K562 (cell line): ENCODE data around the gene GET4. TPM values are rescaled to one million over a fixed set of nuclear protein-coding genes. Genes with fewer than 3 reads are reported as not detected.

Source experiments
- ARNT ChIP-seq, 2 experiments: fragments of 450-650 bp; IDR thresholded peaks; 2 replicates each; pipeline ENCODE4 v1.6.1; 2016; ENCODE audit warnings: mild to moderate bottlenecking in 1 of 2
- CBX8 ChIP-seq: fragments of 200-600 bp; sonication (generic); IDR thresholded peaks from 2 replicates; pipeline ENCODE4 v1.6.1; 2012; ENCODE audit warnings: borderline replicate concordance, mixed run types, low read depth, mild to moderate bottlenecking, moderate library complexity, mixed read lengths, low read length, control low read depth, inconsistent platforms; ENCODE audit not compliant: poor library complexity, severe bottlenecking; ENCODE audit errors: extremely low read depth
- CCNT2 ChIP-seq: IDR thresholded peaks from 2 replicates; pipeline ENCODE4 v1.6.1; 2011; ENCODE audit warnings: borderline replicate concordance, low read depth, mild to moderate bottlenecking, moderate library complexity, mixed read lengths, low read length; ENCODE audit not compliant: insufficient read length; ENCODE audit errors: extremely low read depth
- FOXM1 ChIP-seq, 2 experiments: fragments of 450-650 bp in 1 of 2; sonication (generic) in 1 of 2; formaldehyde crosslinking in 1 of 2; IDR thresholded peaks; 2 replicates each; pipeline versions ENCODE4 v1.6.1 to v1.9.0; 2017 to 2022; ENCODE audit warnings: low read depth in 2 of 2, mild to moderate bottlenecking in 2 of 2, missing genetic modification reagents in 1 of 2, moderate library complexity in 1 of 2
- GTF2B ChIP-seq: IDR thresholded peaks from 2 replicates; pipeline ENCODE4 v1.6.1; 2011; ENCODE audit not compliant: insufficient read length; ENCODE audit errors: extremely low read depth
- HDAC8 ChIP-seq: fragments of 450-650 bp; IDR thresholded peaks from 2 replicates; pipeline ENCODE4 v1.6.1; 2016; ENCODE audit warnings: mild to moderate bottlenecking, missing genetic modification characterization, moderate library complexity, missing compliant biosample characterization
- HDGF ChIP-seq: fragments of 450-650 bp; IDR thresholded peaks from 2 replicates; pipeline ENCODE4 v1.6.1; 2016
- MTA2 ChIP-seq: fragments of 450-650 bp; IDR thresholded peaks from 2 replicates; pipeline ENCODE4 v1.6.1; 2016; ENCODE audit warnings: low read depth
- NCOA4 ChIP-seq: fragments of 450-650 bp; IDR thresholded peaks from 2 replicates; pipeline ENCODE4 v1.6.1; 2018; ENCODE audit warnings: mild to moderate bottlenecking; ENCODE audit not compliant: partially characterized antibody
- RAD51 ChIP-seq: fragments of 450-650 bp; IDR thresholded peaks from 2 replicates; pipeline ENCODE4 v1.7.1; 2016; ENCODE audit warnings: low read depth, mild to moderate bottlenecking, borderline replicate concordance
- RFX7 ChIP-seq: fragments of 250-450 bp; sonication (Bioruptor Pico); IDR thresholded peaks from 2 replicates; pipeline ENCODE4 v1.5.1; 2021; ENCODE audit warnings: mild to moderate bottlenecking
- TCF7L2 ChIP-seq: fragments of 150-350 bp; IDR thresholded peaks from 2 replicates; pipeline ENCODE4 v1.6.1; 2016; ENCODE audit warnings: low read depth, mild to moderate bottlenecking, low read length, moderate library complexity
- TEAD1 ChIP-seq, 2 experiments: fragments of 450-650 bp in 1 of 2; sonication (generic) in 1 of 2; formaldehyde crosslinking; IDR thresholded peaks; 2 replicates each; pipeline versions ENCODE4 v1.4.0 to v1.8.0; 2020 to 2022; ENCODE audit warnings: mild to moderate bottlenecking in 2 of 2, missing genetic modification reagents in 1 of 2
- THRA ChIP-seq: fragments of 450-650 bp; IDR thresholded peaks from 2 replicates; pipeline ENCODE4 v1.6.1; 2017; ENCODE audit warnings: mild to moderate bottlenecking, moderate library complexity
- TRIM24 ChIP-seq, 2 experiments: fragments of 450-650 bp; IDR thresholded peaks; 2 replicates each; pipeline ENCODE4 v1.6.1; 2016
- ZBTB11 ChIP-seq, 3 experiments: fragments of 200-800 bp in 1 of 3; fragments of 250-450 bp in 1 of 3; fragments of 450-650 bp in 1 of 3; sonication (Bioruptor Pico) in 1 of 3; sonication (Bioruptor generic) in 1 of 3; formaldehyde crosslinking in 1 of 3; IDR thresholded peaks; 2 replicates each; pipeline versions ENCODE4 v1.6.1 to v1.8.0; 2016 to 2022; ENCODE audit warnings: mild to moderate bottlenecking in 2 of 3, missing genetic modification characterization in 2 of 3, missing compliant biosample characterization in 1 of 3, moderate library complexity in 1 of 3
- ZC3H8 ChIP-seq: fragments of 450-650 bp; IDR thresholded peaks from 2 replicates; pipeline ENCODE4 v1.6.1; 2017
- ZNF197 ChIP-seq: fragments of 200-800 bp; sonication (Bioruptor generic); IDR thresholded peaks from 2 replicates; pipeline ENCODE4 v1.6.1; 2016; ENCODE audit warnings: low read depth, missing genetic modification characterization, missing compliant biosample characterization
- ZNF224 ChIP-seq: sonication (generic); formaldehyde crosslinking; IDR thresholded peaks from 2 replicates; pipeline ENCODE4 v1.8.0; 2022; ENCODE audit warnings: mild to moderate bottlenecking, missing genetic modification reagents
- polyA plus RNA-seq, 8 experiments: library from polyadenylated mRNA; depleted of rRNA in 4 of 8; stranded (reverse) in 5 of 8; unstranded in 3 of 8; fragments of >200 nt; fragmentation: Nextera tagmentation in 2 of 8; fragmentation: Illumina TruSeq in 1 of 8; extraction: Ambion mirVana in 2 of 8; extraction: Trizol in 1 of 8; gene quantifications; 2 replicates each; pipeline versions ENCODE4 v1.2.1 to v1.2.3, GENCODE V29; 2011 to 2014; ENCODE audit warnings: inconsistent platforms in 1 of 8, missing spikeins in 1 of 8
- total RNA-seq, 7 experiments: library from RNA; depleted of rRNA in 6 of 7; stranded (reverse); fragments of >200 nt in 6 of 7; fragmentation: Illumina TruSeq in 2 of 7; extraction: Trizol in 2 of 7; gene quantifications; 2 replicates each; pipeline versions ENCODE4 v1.2.1 to v1.2.3, GENCODE V29; 2011 to 2021; ENCODE audit warnings: low replicate concordance in 1 of 7
- TF ChIP-seq, protein P1 (sequence below): fragments of 250-450 bp; sonication (Bioruptor Pico); IDR thresholded peaks from 2 replicates; pipeline ENCODE4 v1.5.0; 2020; ENCODE audit warnings: mild to moderate bottlenecking

Gene GET4
- total and polyA plus RNA-seq, 9 of the 15 experiments (the other 6 are each of a cell fraction or from before 2014, with no cell fraction given), result 0.99 to 122 (median 40.4) TPM

- TF ChIP-seq ZBTB11 (CRISPR knock-in tag; IDR thresholded peaks at IDR 0.05), result no peak
- TF ChIP-seq TRIM24 (IDR thresholded peaks at IDR 0.05), result 0 out of 4 replicates have a peak, but pooled peaks of 1 of the 2 experiments have one; percentile 23
- TF ChIP-seq, protein P1, sequence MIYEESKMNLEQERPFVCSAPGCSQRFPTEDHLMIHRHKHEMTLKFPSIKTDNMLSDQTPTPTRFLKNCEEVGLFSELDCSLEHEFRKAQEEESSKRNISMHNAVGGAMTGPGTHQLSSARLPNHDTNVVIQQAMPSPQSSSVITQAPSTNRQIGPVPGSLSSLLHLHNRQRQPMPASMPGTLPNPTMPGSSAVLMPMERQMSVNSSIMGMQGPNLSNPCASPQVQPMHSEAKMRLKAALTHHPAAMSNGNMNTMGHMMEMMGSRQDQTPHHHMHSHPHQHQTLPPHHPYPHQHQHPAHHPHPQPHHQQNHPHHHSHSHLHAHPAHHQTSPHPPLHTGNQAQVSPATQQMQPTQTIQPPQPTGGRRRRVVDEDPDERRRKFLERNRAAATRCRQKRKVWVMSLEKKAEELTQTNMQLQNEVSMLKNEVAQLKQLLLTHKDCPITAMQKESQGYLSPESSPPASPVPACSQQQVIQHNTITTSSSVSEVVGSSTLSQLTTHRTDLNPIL (CRISPR knock-in tag), result no peak
- TF ChIP-seq ZC3H8, result no peak
- TF ChIP-seq TCF7L2, result no peak
- no peak for TF ChIP-seq ARNT (IDR thresholded peaks at IDR 0.05)
- TF ChIP-seq MTA2, result peak; percentile 43; the same call in 1 of the 2 replicates
- no peak for TF ChIP-seq TEAD1 (CRISPR knock-in tag; IDR thresholded peaks at IDR 0.05)
- TF ChIP-seq ZNF197, result no peak
- no peak for TF ChIP-seq NCOA4
- TF ChIP-seq GTF2B, result no peak
- no peak for TF ChIP-seq RAD51
- TF ChIP-seq HDAC8 (tag), result no peak
- no peak for TF ChIP-seq THRA
- TF ChIP-seq ZNF224, result no peak
- no peak for TF ChIP-seq CBX8
- TF ChIP-seq CCNT2, result peak; percentile 6
- TF ChIP-seq FOXM1 (IDR thresholded peaks at IDR 0.05; ENCODE audit: low read depth), result no peak
- TF ChIP-seq FOXM1 (CRISPR knock-in tag; IDR thresholded peaks at IDR 0.05; ENCODE audit: low read depth), result no peak
- TF ChIP-seq RFX7 (CRISPR knock-in tag), result no peak
- no peak for TF ChIP-seq HDGF
These were observed 1.2 kb downstream of the GET4 start (continued) for GRCh38 chr7:877312-878232.
